ENCODE data around the gene CYP19A1. TPM values are rescaled to one million over a fixed set of nuclear protein-coding genes. Genes with fewer than 3 reads are reported as not detected.
"Not testable (repeated sequence)": the region's sequence is repeated elsewhere in the genome, so short reads cannot be mapped to it uniquely, and the experiment has no call there.

Gene CYP19A1
- total RNA-seq, 6 experiments from 2014 or later = 0.57 TPM; not detected in 5

GRCh38 chr15:51190424-51191068 is 147.8 kb downstream of the CYP19A1 start:
- Mint-ChIP-seq H3K9me3 (no peaks in the 10 kb centered on the region), H3K27ac (no peak overlapping the region), H3K4me1 (ENCODE audit: low read depth) (peaks cover 20% of the 10 kb centered on the region), H3K4me3 (no peak overlapping the region), H3K36me3 (ENCODE audit: low read depth) (no peaks in the 10 kb centered on the region), H3K27me3 (ENCODE audit: insufficient read depth) (peaks cover 16% of the 10 kb centered on the region)
- no peak for TF ChIP-seq CTCF (IDR thresholded peaks at IDR 0.05)
- DNase-seq = no peak

- Mint-ChIP-seq H3K27ac (no peak overlapping the region), H3K4me1 (ENCODE audit: low read depth) (peaks cover 20% of the 10 kb centered on the region), H3K27me3 (ENCODE audit: insufficient read depth) (peaks cover 21% of the 10 kb centered on the region), H3K4me3 (no peak overlapping the region), H3K9me3 (no peaks in the 10 kb centered on the region), H3K36me3 (ENCODE audit: low read depth) (no peaks in the 10 kb centered on the region)
- TF ChIP-seq CTCF (IDR thresholded peaks at IDR 0.05) = no peak
- no peak for DNase-seq
Observed at GRCh38 chr15:51189669-51190385, 148.6 kb downstream of the CYP19A1 start.

- H3K27me3 Mint-ChIP-seq (ENCODE audit: insufficient read depth) = peaks cover 30% of the 10 kb centered on the region
- not testable (repeated sequence) for H3K4me3 Mint-ChIP-seq; H3K27ac Mint-ChIP-seq; DNase-seq; H3K36me3 Mint-ChIP-seq (ENCODE audit: low read depth); H3K9me3 Mint-ChIP-seq
- peaks cover 20% of the 10 kb centered on the region for H3K4me1 Mint-ChIP-seq (ENCODE audit: low read depth)
Observed at GRCh38 chr15:51188791-51189190, 149.6 kb downstream of the CYP19A1 start.

- no peak for TF ChIP-seq CTCF (IDR thresholded peaks at IDR 0.05)
- no peak overlapping the region for H3K4me3 Mint-ChIP-seq
- H3K9me3 Mint-ChIP-seq = no peaks in the 10 kb centered on the region
- H3K27ac Mint-ChIP-seq = no peak overlapping the region
- peaks cover 43% of the 10 kb centered on the region for H3K27me3 Mint-ChIP-seq (ENCODE audit: insufficient read depth)
- no peak for DNase-seq
- peaks cover 8% of the 10 kb centered on the region for H3K4me1 Mint-ChIP-seq (ENCODE audit: low read depth)
- no peaks in the 10 kb centered on the region for H3K36me3 Mint-ChIP-seq (ENCODE audit: low read depth)
Observed at GRCh38 chr15:51186891-51187290, 151.5 kb downstream of the CYP19A1 start.

- Mint-ChIP-seq H3K36me3 (ENCODE audit: low read depth) (no peaks in the 10 kb centered on the region), H3K4me3 (no peak overlapping the region), H3K4me1 (ENCODE audit: low read depth) (peaks cover 2% of the 10 kb centered on the region), H3K9me3 (no peaks in the 10 kb centered on the region), H3K27ac (no peak overlapping the region), H3K27me3 (ENCODE audit: insufficient read depth) (peaks cover 49% of the 10 kb centered on the region)
- no peak for TF ChIP-seq CTCF (IDR thresholded peaks at IDR 0.05)
- DNase-seq = no peak
Observed at GRCh38 chr15:51186181-51186705, 152.2 kb downstream of the CYP19A1 start.
